K562 (cell line): ENCODE measurements around the gene SKP2.

Experiments
- NR3C1 ChIP-seq: sonication (generic); formaldehyde crosslinking; IDR thresholded peaks from 2 replicates; pipeline ENCODE4 v1.8.1; 2022; ENCODE audit warnings: missing genetic modification reagents
- PHB2 ChIP-seq: fragments of 450-650 bp; IDR thresholded peaks from 2 replicates; pipeline ENCODE4 v1.6.1; 2017; ENCODE audit warnings: low read depth
- PHF20 ChIP-seq: fragments of 450-650 bp; IDR thresholded peaks from 2 replicates; pipeline ENCODE4 v1.6.1; 2018; ENCODE audit not compliant: partially characterized antibody
- POLR2A ChIP-seq: fragments of 450-650 bp; conservative IDR thresholded peaks from 2 replicates; pipeline ENCODE4 v1.6.1; 2016
- ZNF184 ChIP-seq: sonication (generic); formaldehyde crosslinking; IDR thresholded peaks from 2 replicates; pipeline ENCODE4 v1.5.0; 2020; ENCODE audit warnings: missing genetic modification reagents
- ZNF740 ChIP-seq, 3 experiments: fragments of 200-800 bp in 1 of 3; sonication (Bioruptor generic) in 1 of 3; sonication (generic) in 1 of 3; formaldehyde crosslinking in 1 of 3; IDR thresholded peaks; 2 replicates each; pipeline versions ENCODE4 v1.6.1 to v1.8.0; 2016 to 2022; ENCODE audit warnings: mild to moderate bottlenecking in 2 of 3, missing compliant biosample characterization in 2 of 3, missing genetic modification characterization in 2 of 3, missing genetic modification reagents in 1 of 3
- ZNF778 ChIP-seq: fragments of 450-650 bp; formaldehyde crosslinking; IDR thresholded peaks from 2 replicates; pipeline ENCODE4 v1.4.0; 2020; ENCODE audit warnings: mild to moderate bottlenecking, moderate library complexity

GRCh38 chr5:36108758-36109460 is 43.0 kb upstream of the SKP2 start:
- TF ChIP-seq ZNF184 (CRISPR knock-in tag): no peak
- no peak for TF ChIP-seq ZNF778 (CRISPR knock-in tag)
- TF ChIP-seq ZNF740 (CRISPR knock-in tag; IDR thresholded peaks at IDR 0.05): no peak
- no peak for TF ChIP-seq ZNF740 (tag; IDR thresholded peaks at IDR 0.05)
- TF ChIP-seq POLR2A: no peak
- no peak for TF ChIP-seq NR3C1
- TF ChIP-seq PHB2: no peak
- no peak for TF ChIP-seq PHF20
